IMR-90 (cell line): Measurements from ENCODE around the gene SLAMF6. TPM values are rescaled to one million over a fixed set of nuclear protein-coding genes. Genes with fewer than 3 reads are reported as not detected.

Experiments
- ATAC-seq: fragments of 200-7000 bp; cut with Tn5 transposase; 2 replicates; pipeline ENCODE4 v1.9.1; 2020; ENCODE audit warnings: low read depth, mild to moderate bottlenecking, moderate library complexity
- BruUV-seq: library from RNA; stranded (reverse); fragments of 400-500 nt; replicated peaks from 2 replicates; lab custom pipeline; 2021; lab: Mats Ljungman, UMichigan
- CTCF ChIA-PET: fragments of 300-600 bp; formaldehyde crosslinking; extraction: SDS; loops from one replicate; lab custom pipeline; 2021; ENCODE audit warnings: antibody characterized with exemption; lab: Yijun Ruan, JAX
- POLR2A ChIA-PET: fragments of 300-600 bp; sonication (Branson Sonifier 250); formaldehyde crosslinking; loops from one replicate; lab custom pipeline; 2022; ENCODE audit warnings: antibody characterized with exemption; ENCODE audit not compliant: unreplicated experiment; lab: Charles Lee
- DNase-seq: peaks from one replicate; pipeline ENCODE4 v3.0.0; 2013
- H2AFZ ChIP-seq: replicated peaks from 2 replicates; pipeline ENCODE3; 2013; ENCODE audit warnings: low read length, mild to moderate bottlenecking; ENCODE audit not compliant: poor library complexity
- H2AK5ac ChIP-seq: 2 replicates; pipeline ENCODE4 v1.6.1; 2013; ENCODE audit warnings: low read depth, low read length, inconsistent platforms
- H2AK9ac ChIP-seq: replicated peaks from 2 replicates; pipeline ENCODE3; 2013; ENCODE audit warnings: mild to moderate bottlenecking, low read depth, low read length, moderate library complexity; ENCODE audit not compliant: poor library complexity
- H2BK120ac ChIP-seq: 2 replicates; pipeline ENCODE4 v1.6.1; 2013; ENCODE audit warnings: low read depth, low read length, inconsistent platforms
- H2BK15ac ChIP-seq: 3 replicates; pipeline ENCODE4 v1.6.1; 2013; ENCODE audit warnings: low read depth, low read length, inconsistent platforms
- H2BK20ac ChIP-seq: 2 replicates; pipeline ENCODE4 v1.6.1; 2013; ENCODE audit warnings: low read depth, mild to moderate bottlenecking, inconsistent platforms, low read length, moderate library complexity
- H2BK5ac ChIP-seq: 2 replicates; pipeline ENCODE4 v1.6.1; 2013; ENCODE audit warnings: mild to moderate bottlenecking, low read depth, low read length, inconsistent platforms; ENCODE audit not compliant: poor library complexity, severe bottlenecking
- H3K14ac ChIP-seq: replicated peaks from 2 replicates; pipeline ENCODE4 v1.6.1; 2013; ENCODE audit warnings: low read depth, low read length, inconsistent platforms
- H3K18ac ChIP-seq: 2 replicates; pipeline ENCODE4 v1.6.1; 2013; ENCODE audit warnings: low read depth, low read length, control low read depth
- H3K23ac ChIP-seq: 2 replicates; pipeline ENCODE4 v1.6.1; 2013; ENCODE audit warnings: low read depth, low read length, inconsistent platforms
- H3K27ac ChIP-seq: 2 replicates; pipeline ENCODE4 v1.5.1; 2013; ENCODE audit warnings: mild to moderate bottlenecking, control low read depth, low read length; ENCODE audit not compliant: insufficient read depth
- H3K27me3 ChIP-seq: 2 replicates; pipeline ENCODE4 v1.6.1; 2013; ENCODE audit warnings: low read length; ENCODE audit not compliant: control insufficient read depth, insufficient read depth
- H3K36me3 ChIP-seq: 2 replicates; pipeline ENCODE4 v1.6.1; 2013; ENCODE audit warnings: low read length, mixed read lengths; ENCODE audit not compliant: control insufficient read depth, insufficient read depth
- H3K4ac ChIP-seq: 2 replicates; pipeline ENCODE4 v1.6.1; 2013; ENCODE audit warnings: low read depth, low read length, inconsistent platforms
- H3K4me1 ChIP-seq: 2 replicates; pipeline ENCODE4 v1.6.1; 2013; ENCODE audit warnings: low read length, mixed read lengths; ENCODE audit not compliant: control insufficient read depth, insufficient read depth
- H3K4me2 ChIP-seq: 2 replicates; pipeline ENCODE4 v1.6.1; 2013; ENCODE audit warnings: low read depth, mild to moderate bottlenecking, control low read depth, low read length, moderate library complexity
- H3K4me3 ChIP-seq: 2 replicates; pipeline ENCODE4 v1.5.1; 2013; ENCODE audit warnings: low read depth, mild to moderate bottlenecking, control low read depth, low read length, moderate library complexity; ENCODE audit not compliant: insufficient read depth
- H3K56ac ChIP-seq: 2 replicates; pipeline ENCODE4 v1.6.1; 2013; ENCODE audit warnings: low read length, inconsistent platforms; ENCODE audit not compliant: insufficient read depth; ENCODE audit errors: extremely low read depth
- H3K79me1 ChIP-seq, 2 experiments: 2 replicates each; pipeline ENCODE4 v1.6.1; 2013; ENCODE audit warnings: low read length in 2 of 2, inconsistent platforms in 1 of 2, low read depth in 1 of 2
- H3K9ac ChIP-seq: 2 replicates; pipeline ENCODE4 v1.6.1; 2013; ENCODE audit warnings: low read depth, low read length, control low read depth
- H3K9me1 ChIP-seq: 2 replicates; pipeline ENCODE4 v1.6.1; 2013; ENCODE audit warnings: low read length, inconsistent platforms; ENCODE audit not compliant: insufficient read depth
- H3K9me3 ChIP-seq: 2 replicates; pipeline ENCODE4 v1.6.1; 2013; ENCODE audit warnings: low read length; ENCODE audit not compliant: control insufficient read depth, insufficient read depth
- H4K20me1 ChIP-seq: 2 replicates; pipeline ENCODE4 v1.6.1; 2013; ENCODE audit warnings: low read length, inconsistent platforms; ENCODE audit not compliant: insufficient read depth
- H4K5ac ChIP-seq: 2 replicates; pipeline ENCODE4 v1.6.1; 2013; ENCODE audit warnings: mild to moderate bottlenecking, low read depth, low read length, control low read depth
- H4K8ac ChIP-seq, 2 experiments: 2 replicates each; pipeline ENCODE4 v1.6.1; 2013; ENCODE audit warnings: low read depth in 2 of 2, low read length in 2 of 2, control low read depth in 1 of 2, inconsistent platforms in 1 of 2
- H4K91ac ChIP-seq: 2 replicates; pipeline ENCODE4 v1.6.1; 2013; ENCODE audit warnings: low read depth, low read length, inconsistent platforms; ENCODE audit not compliant: insufficient read depth
- BHLHE40 ChIP-seq: fragments of 150-350 bp; IDR thresholded peaks from 2 replicates; pipeline ENCODE4 v1.6.1; 2016; ENCODE audit warnings: mild to moderate bottlenecking, low read depth, low read length
- CEBPB ChIP-seq: IDR thresholded peaks from 2 replicates; pipeline ENCODE4 v1.6.1; 2012; ENCODE audit warnings: low read depth, low read length, improper control_type of control experiment
- CHD1 ChIP-seq: IDR thresholded peaks from 2 replicates; pipeline ENCODE4 v1.6.1; 2012; ENCODE audit warnings: low read depth, low read length, improper control_type of control experiment
- FOS ChIP-seq: fragments of 150-350 bp; IDR thresholded peaks from 2 replicates; pipeline ENCODE4 v1.6.1; 2016; ENCODE audit warnings: low read depth, low read length
- MAFK ChIP-seq: IDR thresholded peaks from 2 replicates; pipeline ENCODE4 v1.6.1; 2012; ENCODE audit warnings: low read depth, low read length, improper control_type of control experiment
- MAZ ChIP-seq: IDR thresholded peaks from 2 replicates; pipeline ENCODE4 v1.6.1; 2012; ENCODE audit warnings: low read depth, mild to moderate bottlenecking, low read length, improper control_type of control experiment, moderate library complexity, borderline replicate concordance
- MXI1 ChIP-seq: IDR thresholded peaks from 2 replicates; pipeline ENCODE4 v1.6.1; 2012; ENCODE audit warnings: low read depth, mild to moderate bottlenecking, low read length, moderate library complexity, borderline replicate concordance
- NFE2L2 ChIP-seq: fragments of 150-350 bp; IDR thresholded peaks from 2 replicates; pipeline ENCODE4 v1.6.1; 2016; ENCODE audit warnings: low read depth, mild to moderate bottlenecking, low read length
- POLR2A ChIP-seq: IDR thresholded peaks from 2 replicates; pipeline ENCODE4 v1.6.1; 2012; ENCODE audit warnings: mild to moderate bottlenecking, low read depth, low read length
- RAD21 ChIP-seq: IDR thresholded peaks from 2 replicates; pipeline ENCODE4 v1.6.1; 2012; ENCODE audit warnings: low read length, improper control_type of control experiment
- RCOR1 ChIP-seq: IDR thresholded peaks from 2 replicates; pipeline ENCODE4 v1.6.1; 2012; ENCODE audit warnings: mild to moderate bottlenecking, low read length, improper control_type of control experiment; ENCODE audit not compliant: insufficient replicate concordance
- RFX5 ChIP-seq: IDR thresholded peaks from 2 replicates; pipeline ENCODE4 v1.8.0; 2012; ENCODE audit warnings: low read depth, mild to moderate bottlenecking, low read length, moderate library complexity
- SMC3 ChIP-seq: fragments of 150-350 bp; IDR thresholded peaks from 2 replicates; pipeline ENCODE4 v1.6.1; 2016; ENCODE audit warnings: low read depth, mild to moderate bottlenecking, antibody characterized with exemption, low read length, moderate library complexity
- WGBS, 2 experiments: methylation state at CpG; one replicate each; pipeline versions ENCODE4 v1.1.5 to v1.1.7; 2013; ENCODE audit warnings: missing lambda C conversion rate in 2 of 2; ENCODE audit not compliant: insufficient read length in 1 of 2; ENCODE audit errors: extremely low coverage in 2 of 2; 5-methylcytosine and 5-hydroxymethylcytosine counted together
- dilution Hi-C: fragments of 300-500 bp; cut with HindIII; formaldehyde crosslinking; loops from one replicate; pipeline ENCODE4 v1.14.3; 2018; ENCODE audit warnings: low sequenced_read_pairs; ENCODE audit not compliant: unreplicated experiment
- in situ Hi-C: fragments of 300-500 bp; cut with MboI; formaldehyde crosslinking; loops from 3 replicates; pipeline ENCODE4 v1.14.3; 2019; ENCODE audit warnings: low sequenced_read_pairs, inconsistent platforms, mixed read lengths
- intact Hi-C: fragments of 100-400 bp; cut with micrococcal nuclease; formaldehyde crosslinking; loops from 2 replicates; pipeline ENCODE4 v1.10.0; 2022
- polyA plus RNA-seq, 3 experiments: library from polyadenylated mRNA; depleted of rRNA; stranded (reverse); fragments of >200 nt; gene quantifications; 2 replicates each; pipeline ENCODE4 v1.2.3, GENCODE V29; 2012; ENCODE audit warnings: low replicate concordance in 1 of 3
- total RNA-seq: library from RNA; depleted of rRNA; stranded (reverse); fragments of >200 nt; gene quantifications from 2 replicates; pipeline ENCODE4 v1.2.3, GENCODE V29; 2012
- TF ChIP-seq, protein P1 (sequence below): fragments of 150-350 bp; IDR thresholded peaks from 2 replicates; pipeline ENCODE4 v1.6.1; 2016; ENCODE audit warnings: low read depth, mild to moderate bottlenecking, low read length, moderate library complexity, borderline replicate concordance
- TF ChIP-seq, protein P2 (sequence below): fragments of 150-350 bp; IDR thresholded peaks from 2 replicates; pipeline ENCODE4 v1.6.1; 2017; ENCODE audit warnings: mild to moderate bottlenecking, antibody characterized with exemption, low read length, low read depth
- TF ChIP-seq, protein P3 (sequence below): conservative IDR thresholded peaks from 2 replicates; pipeline ENCODE4 v1.5.1; 2012; ENCODE audit warnings: mild to moderate bottlenecking, low read depth, low read length, improper control_type of control experiment

The SLAMF6 gene
- total and polyA plus RNA-seq, 2 of the 4 experiments (the other 2 are of a cell fraction), result not detected

DNA sequence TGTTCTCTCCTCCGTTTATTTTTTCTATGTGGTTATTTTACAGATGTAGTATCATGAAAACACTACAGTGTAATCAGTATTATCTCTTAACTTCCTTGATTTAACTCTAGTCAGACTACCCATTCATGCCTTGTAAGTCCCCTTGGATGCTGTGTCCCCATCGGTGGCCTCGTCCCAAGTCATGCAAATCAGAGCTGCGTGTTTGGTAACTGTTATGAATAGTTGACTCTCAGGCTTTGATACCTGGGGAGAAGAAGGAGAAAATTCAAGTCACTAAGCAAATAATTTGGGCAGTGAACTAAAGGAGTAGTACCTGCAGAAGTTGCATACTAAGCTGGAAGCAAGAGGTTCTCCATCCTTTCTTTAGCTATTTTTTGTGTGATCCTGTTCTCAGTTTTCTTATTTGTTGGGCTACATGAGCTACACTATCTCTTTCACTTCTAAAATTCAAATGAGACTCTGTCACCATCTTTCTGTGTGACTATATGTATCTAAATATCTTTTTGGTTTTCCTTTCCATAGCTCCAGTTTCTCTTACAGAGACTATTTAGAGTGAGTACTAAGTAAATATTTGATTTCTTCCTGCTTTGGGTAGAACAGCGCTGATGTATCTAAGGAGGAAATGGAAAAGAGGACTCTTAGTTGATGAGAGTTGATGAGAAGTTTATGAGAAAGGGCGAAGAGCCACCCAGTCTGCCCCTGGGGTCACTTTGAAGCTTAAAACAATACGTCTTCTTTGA is 71.8 kb downstream of the SLAMF6 start:
- dilution Hi-C loops, result no loop called here
- POLR2A ChIA-PET, result no interaction called here
- Histone ChIP-seq H3K27ac (no peak overlapping the region), H4K8ac (no peak overlapping the region), H2BK5ac (no peak overlapping the region), H3K4ac (no peak overlapping the region), H4K91ac (no peak overlapping the region), H2AFZ (no peak overlapping the region), H3K4me2 (no peak overlapping the region), H2BK20ac (no peak overlapping the region), H4K5ac (no peak overlapping the region), H3K9me3 (no peaks in the 10 kb centered on the region), H2BK120ac (no peak overlapping the region), H3K36me3 (no peaks in the 10 kb centered on the region), H3K18ac (no peak overlapping the region), H3K4me1 (no peaks in the 10 kb centered on the region), H3K9ac (no peak overlapping the region), H3K4me3 (no peak overlapping the region), H3K9me1 (no peaks in the 10 kb centered on the region), H3K56ac (no peak overlapping the region), H2BK15ac (no peak overlapping the region), H3K23ac (no peak overlapping the region), H2AK5ac (no peak overlapping the region), H4K20me1 (no peaks in the 10 kb centered on the region), H3K14ac (no peak overlapping the region), H2AK9ac (no peak overlapping the region), H3K27me3 (no peaks in the 10 kb centered on the region), H3K79me1 (no peaks in the 10 kb centered on the region)
- intact Hi-C loops, result no loop called here
- no peak for DNase-seq
- CTCF ChIA-PET, result no interaction called here
- TF ChIP-seq SMC3 (no peak), RCOR1 (no peak), FOS (no peak), RAD21 (no peak), MAFK (no peak), NFE2L2 (no peak), CHD1 (no peak), RFX5 (no peak), POLR2A (no peak), CEBPB (no peak), MAZ (no peak), MXI1 (no peak), BHLHE40 (no peak)
- TF ChIP-seq, protein P1, sequence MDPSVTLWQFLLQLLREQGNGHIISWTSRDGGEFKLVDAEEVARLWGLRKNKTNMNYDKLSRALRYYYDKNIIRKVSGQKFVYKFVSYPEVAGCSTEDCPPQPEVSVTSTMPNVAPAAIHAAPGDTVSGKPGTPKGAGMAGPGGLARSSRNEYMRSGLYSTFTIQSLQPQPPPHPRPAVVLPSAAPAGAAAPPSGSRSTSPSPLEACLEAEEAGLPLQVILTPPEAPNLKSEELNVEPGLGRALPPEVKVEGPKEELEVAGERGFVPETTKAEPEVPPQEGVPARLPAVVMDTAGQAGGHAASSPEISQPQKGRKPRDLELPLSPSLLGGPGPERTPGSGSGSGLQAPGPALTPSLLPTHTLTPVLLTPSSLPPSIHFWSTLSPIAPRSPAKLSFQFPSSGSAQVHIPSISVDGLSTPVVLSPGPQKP, result no peak
- TF ChIP-seq, protein P2, sequence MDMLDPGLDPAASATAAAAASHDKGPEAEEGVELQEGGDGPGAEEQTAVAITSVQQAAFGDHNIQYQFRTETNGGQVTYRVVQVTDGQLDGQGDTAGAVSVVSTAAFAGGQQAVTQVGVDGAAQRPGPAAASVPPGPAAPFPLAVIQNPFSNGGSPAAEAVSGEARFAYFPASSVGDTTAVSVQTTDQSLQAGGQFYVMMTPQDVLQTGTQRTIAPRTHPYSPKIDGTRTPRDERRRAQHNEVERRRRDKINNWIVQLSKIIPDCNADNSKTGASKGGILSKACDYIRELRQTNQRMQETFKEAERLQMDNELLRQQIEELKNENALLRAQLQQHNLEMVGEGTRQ, result no peak
- TF ChIP-seq, protein P3, sequence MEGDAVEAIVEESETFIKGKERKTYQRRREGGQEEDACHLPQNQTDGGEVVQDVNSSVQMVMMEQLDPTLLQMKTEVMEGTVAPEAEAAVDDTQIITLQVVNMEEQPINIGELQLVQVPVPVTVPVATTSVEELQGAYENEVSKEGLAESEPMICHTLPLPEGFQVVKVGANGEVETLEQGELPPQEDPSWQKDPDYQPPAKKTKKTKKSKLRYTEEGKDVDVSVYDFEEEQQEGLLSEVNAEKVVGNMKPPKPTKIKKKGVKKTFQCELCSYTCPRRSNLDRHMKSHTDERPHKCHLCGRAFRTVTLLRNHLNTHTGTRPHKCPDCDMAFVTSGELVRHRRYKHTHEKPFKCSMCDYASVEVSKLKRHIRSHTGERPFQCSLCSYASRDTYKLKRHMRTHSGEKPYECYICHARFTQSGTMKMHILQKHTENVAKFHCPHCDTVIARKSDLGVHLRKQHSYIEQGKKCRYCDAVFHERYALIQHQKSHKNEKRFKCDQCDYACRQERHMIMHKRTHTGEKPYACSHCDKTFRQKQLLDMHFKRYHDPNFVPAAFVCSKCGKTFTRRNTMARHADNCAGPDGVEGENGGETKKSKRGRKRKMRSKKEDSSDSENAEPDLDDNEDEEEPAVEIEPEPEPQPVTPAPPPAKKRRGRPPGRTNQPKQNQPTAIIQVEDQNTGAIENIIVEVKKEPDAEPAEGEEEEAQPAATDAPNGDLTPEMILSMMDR, result no peak
- no CpG with 5 or more reads among the region's 7 CpGs for WGBS, 2 experiments
- no TSS peak for BruUV-seq
- in situ Hi-C loops, result no loop called here
- ATAC-seq, result no peak
